K562 (cell line): Measurements from ENCODE around the gene C17orf78. TPM values are rescaled to one million over a fixed set of nuclear protein-coding genes. Genes with fewer than 3 reads are reported as not detected.

Source experiments
- CBX3 ChIP-seq, 2 experiments: IDR thresholded peaks; 1 replicate in 1 of 2; 2 replicates in 1 of 2; pipeline ENCODE4 v1.6.1; 2012; ENCODE audit warnings: inconsistent platforms in 2 of 2, low read length in 2 of 2, borderline replicate concordance in 1 of 2, control low read depth in 1 of 2
- FOXK1 ChIP-seq: sonication (generic); formaldehyde crosslinking; IDR thresholded peaks from 2 replicates; pipeline ENCODE4 v1.8.0; 2022; ENCODE audit warnings: missing genetic modification reagents, mild to moderate bottlenecking, borderline replicate concordance
- L3MBTL2 ChIP-seq: fragments of 450-650 bp; IDR thresholded peaks from 2 replicates; pipeline ENCODE4 v1.6.1; 2016; ENCODE audit warnings: mild to moderate bottlenecking, moderate library complexity
- MECOM ChIP-seq: fragments of 250-450 bp; sonication (Bioruptor Pico); IDR thresholded peaks from 2 replicates; pipeline ENCODE4 v1.8.0; 2022; ENCODE audit warnings: inconsistent platforms
- NRF1 ChIP-seq, 2 experiments: fragments of 450-650 bp; IDR thresholded peaks in 1 of 2; conservative IDR thresholded peaks in 1 of 2; 2 replicates each; pipeline ENCODE4 v1.6.1; 2014; ENCODE audit warnings: mild to moderate bottlenecking in 2 of 2
- PCBP1 ChIP-seq: fragments of 200-400 bp; formaldehyde crosslinking; IDR thresholded peaks from 2 replicates; pipeline ENCODE4 v1.6.1; 2018; ENCODE audit warnings: mild to moderate bottlenecking, low read depth, low read length; ENCODE audit not compliant: poor library complexity, severe bottlenecking
- POU5F1 ChIP-seq: fragments of 150-350 bp; IDR thresholded peaks from 2 replicates; pipeline ENCODE4 v1.6.1; 2014; ENCODE audit warnings: borderline replicate concordance, low read length, low read depth, mild to moderate bottlenecking; ENCODE audit not compliant: partially characterized antibody
- PTRF ChIP-seq: fragments of 450-650 bp; IDR thresholded peaks from 2 replicates; pipeline ENCODE4 v1.6.1; 2016; ENCODE audit warnings: mild to moderate bottlenecking, missing genetic modification characterization, missing compliant biosample characterization
- SLC30A9 ChIP-seq: fragments of 250-450 bp; sonication (Bioruptor Pico); IDR thresholded peaks from 2 replicates; pipeline ENCODE4 v1.8.0; 2022; ENCODE audit warnings: mild to moderate bottlenecking, moderate library complexity
- TCF7 ChIP-seq: sonication (generic); IDR thresholded peaks from 2 replicates; pipeline ENCODE4 v1.6.1; 2016; ENCODE audit warnings: antibody characterized with exemption, borderline replicate concordance
- polyA plus RNA-seq, 8 experiments: library from polyadenylated mRNA; depleted of rRNA in 4 of 8; stranded (reverse) in 5 of 8; unstranded in 3 of 8; fragments of >200 nt; fragmentation: Nextera tagmentation in 2 of 8; fragmentation: Illumina TruSeq in 1 of 8; extraction: Ambion mirVana in 2 of 8; extraction: Trizol in 1 of 8; gene quantifications; 2 replicates each; pipeline versions ENCODE4 v1.2.1 to v1.2.3, GENCODE V29; 2011 to 2014; ENCODE audit warnings: inconsistent platforms in 1 of 8, missing spikeins in 1 of 8
- total RNA-seq, 7 experiments: library from RNA; depleted of rRNA in 6 of 7; stranded (reverse); fragments of >200 nt in 6 of 7; fragmentation: Illumina TruSeq in 2 of 7; extraction: Trizol in 2 of 7; gene quantifications; 2 replicates each; pipeline versions ENCODE4 v1.2.1 to v1.2.3, GENCODE V29; 2011 to 2021; ENCODE audit warnings: low replicate concordance in 1 of 7
- TF ChIP-seq, protein P1 (sequence below), 2 experiments: fragments of 250-450 bp in 1 of 2; fragments of 450-650 bp in 1 of 2; sonication (Bioruptor Pico) in 1 of 2; IDR thresholded peaks; 2 replicates each; pipeline versions ENCODE4 v1.6.1 to v1.8.0; 2016 to 2021; ENCODE audit warnings: mild to moderate bottlenecking in 2 of 2, moderate library complexity in 2 of 2, missing compliant biosample characterization in 1 of 2, missing genetic modification characterization in 1 of 2
- TF ChIP-seq, protein P2 (sequence below), 2 experiments: IDR thresholded peaks; 2 replicates each; pipeline ENCODE4 v1.6.1; 2011; ENCODE audit warnings: borderline replicate concordance in 1 of 2, control low read depth in 1 of 2, low read depth in 1 of 2, low read length in 1 of 2, mild to moderate bottlenecking in 1 of 2, mixed read lengths in 1 of 2, moderate library complexity in 1 of 2; ENCODE audit not compliant: insufficient read depth in 1 of 2, insufficient read length in 1 of 2, poor library complexity in 1 of 2, severe bottlenecking in 1 of 2; ENCODE audit errors: extremely low read depth in 1 of 2
- TF ChIP-seq, protein P3 (sequence below): fragments of 200-800 bp; sonication (Bioruptor generic); IDR thresholded peaks from 2 replicates; pipeline ENCODE4 v1.6.1; 2016; ENCODE audit warnings: missing genetic modification characterization, missing compliant biosample characterization
- TF ChIP-seq, protein P4 (sequence below), 2 experiments: IDR thresholded peaks; 2 replicates each; pipeline ENCODE4 v1.6.1; 2012; ENCODE audit warnings: improper control_type of control experiment in 2 of 2, low read depth in 2 of 2, low read length in 2 of 2, borderline replicate concordance in 1 of 2
- TF ChIP-seq, protein P5 (sequence below): sonication (generic); formaldehyde crosslinking; IDR thresholded peaks from 2 replicates; pipeline ENCODE4 v1.9.0; 2022; ENCODE audit warnings: mild to moderate bottlenecking, missing genetic modification reagents

C17orf78 gene
- total and polyA plus RNA-seq, 9 of the 15 experiments (the other 6 are each of a cell fraction or from before 2014, with no cell fraction given): not detected

DNA sequence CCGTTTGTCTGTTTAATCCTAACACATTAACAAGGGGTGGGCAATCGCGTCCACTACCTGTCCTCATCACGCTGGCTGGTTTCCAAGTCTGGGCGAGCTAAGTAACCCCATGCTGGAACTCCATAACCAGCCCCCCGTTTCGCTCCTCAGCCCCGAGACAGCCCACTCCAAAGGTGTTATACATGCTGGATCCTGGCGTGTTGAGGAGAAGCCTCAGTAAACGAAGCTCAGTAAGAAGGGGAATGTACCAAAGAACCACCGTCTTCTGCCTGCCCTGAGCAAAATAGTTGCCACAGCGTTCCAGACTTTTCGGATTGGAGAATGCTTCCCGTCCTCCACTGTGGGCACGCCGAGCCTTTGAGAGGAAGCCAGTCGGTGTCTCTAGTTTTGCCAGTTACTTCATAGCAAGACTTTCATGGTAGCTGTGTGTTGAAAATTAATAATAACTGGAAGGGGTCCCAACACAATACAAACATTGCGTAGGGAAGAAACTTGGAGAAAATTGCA is 16.1 kb upstream of the C17orf78 start (continued):
- TF ChIP-seq, protein P1, sequence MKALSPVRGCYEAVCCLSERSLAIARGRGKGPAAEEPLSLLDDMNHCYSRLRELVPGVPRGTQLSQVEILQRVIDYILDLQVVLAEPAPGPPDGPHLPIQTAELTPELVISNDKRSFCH (CRISPR knock-in tag; IDR thresholded peaks at IDR 0.05): 0 out of 2 replicates have a peak, but pooled peaks have one; percentile 20
- TF ChIP-seq, protein P1 (tag; IDR thresholded peaks at IDR 0.05): no peak
- TF ChIP-seq TCF7 (no peak), SLC30A9 (no peak), MECOM (peak; percentile 41; the same call in 1 of the 2 replicates), CBX3 (IDR thresholded peaks at IDR 0.05; ENCODE audit: borderline replicate concordance in 1 of 2, low read length in 2 of 2) (peak in 1 of 2 experiments; percentile 44; a peak in 1 of 3 replicates), PTRF (0 out of 2 replicates have a peak, but pooled peaks have one; percentile 22), POU5F1 (no peak), NRF1 (conservative IDR thresholded peaks at IDR 0.05 in 1 of 2, IDR thresholded peaks at IDR 0.05 in 1 of 2) (peak in 1 of 2 experiments; percentile 7; a peak in 1 of 4 replicates), PCBP1 (no peak), FOXK1 (CRISPR knock-in tag) (no peak), L3MBTL2 (peak; percentile 89)
- TF ChIP-seq, protein P2, sequence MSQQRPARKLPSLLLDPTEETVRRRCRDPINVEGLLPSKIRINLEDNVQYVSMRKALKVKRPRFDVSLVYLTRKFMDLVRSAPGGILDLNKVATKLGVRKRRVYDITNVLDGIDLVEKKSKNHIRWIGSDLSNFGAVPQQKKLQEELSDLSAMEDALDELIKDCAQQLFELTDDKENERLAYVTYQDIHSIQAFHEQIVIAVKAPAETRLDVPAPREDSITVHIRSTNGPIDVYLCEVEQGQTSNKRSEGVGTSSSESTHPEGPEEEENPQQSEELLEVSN (IDR thresholded peaks at IDR 0.05; ENCODE audit: borderline replicate concordance in 1 of 2, extremely low read depth in 1 of 2, insufficient read depth in 1 of 2, insufficient read length in 1 of 2, low read depth in 1 of 2, low read length in 1 of 2, poor library complexity in 1 of 2, severe bottlenecking in 1 of 2): peak; percentile 63 to 73
- TF ChIP-seq, protein P3, sequence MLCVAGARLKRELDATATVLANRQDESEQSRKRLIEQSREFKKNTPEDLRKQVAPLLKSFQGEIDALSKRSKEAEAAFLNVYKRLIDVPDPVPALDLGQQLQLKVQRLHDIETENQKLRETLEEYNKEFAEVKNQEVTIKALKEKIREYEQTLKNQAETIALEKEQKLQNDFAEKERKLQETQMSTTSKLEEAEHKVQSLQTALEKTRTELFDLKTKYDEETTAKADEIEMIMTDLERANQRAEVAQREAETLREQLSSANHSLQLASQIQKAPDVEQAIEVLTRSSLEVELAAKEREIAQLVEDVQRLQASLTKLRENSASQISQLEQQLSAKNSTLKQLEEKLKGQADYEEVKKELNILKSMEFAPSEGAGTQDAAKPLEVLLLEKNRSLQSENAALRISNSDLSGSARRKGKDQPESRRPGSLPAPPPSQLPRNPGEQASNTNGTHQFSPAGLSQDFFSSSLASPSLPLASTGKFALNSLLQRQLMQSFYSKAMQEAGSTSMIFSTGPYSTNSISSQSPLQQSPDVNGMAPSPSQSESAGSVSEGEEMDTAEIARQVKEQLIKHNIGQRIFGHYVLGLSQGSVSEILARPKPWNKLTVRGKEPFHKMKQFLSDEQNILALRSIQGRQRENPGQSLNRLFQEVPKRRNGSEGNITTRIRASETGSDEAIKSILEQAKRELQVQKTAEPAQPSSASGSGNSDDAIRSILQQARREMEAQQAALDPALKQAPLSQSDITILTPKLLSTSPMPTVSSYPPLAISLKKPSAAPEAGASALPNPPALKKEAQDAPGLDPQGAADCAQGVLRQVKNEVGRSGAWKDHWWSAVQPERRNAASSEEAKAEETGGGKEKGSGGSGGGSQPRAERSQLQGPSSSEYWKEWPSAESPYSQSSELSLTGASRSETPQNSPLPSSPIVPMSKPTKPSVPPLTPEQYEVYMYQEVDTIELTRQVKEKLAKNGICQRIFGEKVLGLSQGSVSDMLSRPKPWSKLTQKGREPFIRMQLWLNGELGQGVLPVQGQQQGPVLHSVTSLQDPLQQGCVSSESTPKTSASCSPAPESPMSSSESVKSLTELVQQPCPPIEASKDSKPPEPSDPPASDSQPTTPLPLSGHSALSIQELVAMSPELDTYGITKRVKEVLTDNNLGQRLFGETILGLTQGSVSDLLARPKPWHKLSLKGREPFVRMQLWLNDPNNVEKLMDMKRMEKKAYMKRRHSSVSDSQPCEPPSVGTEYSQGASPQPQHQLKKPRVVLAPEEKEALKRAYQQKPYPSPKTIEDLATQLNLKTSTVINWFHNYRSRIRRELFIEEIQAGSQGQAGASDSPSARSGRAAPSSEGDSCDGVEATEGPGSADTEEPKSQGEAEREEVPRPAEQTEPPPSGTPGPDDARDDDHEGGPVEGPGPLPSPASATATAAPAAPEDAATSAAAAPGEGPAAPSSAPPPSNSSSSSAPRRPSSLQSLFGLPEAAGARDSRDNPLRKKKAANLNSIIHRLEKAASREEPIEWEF (CRISPR knock-in tag): 0 out of 2 replicates have a peak, but pooled peaks have one; percentile 13
- TF ChIP-seq, protein P4, sequence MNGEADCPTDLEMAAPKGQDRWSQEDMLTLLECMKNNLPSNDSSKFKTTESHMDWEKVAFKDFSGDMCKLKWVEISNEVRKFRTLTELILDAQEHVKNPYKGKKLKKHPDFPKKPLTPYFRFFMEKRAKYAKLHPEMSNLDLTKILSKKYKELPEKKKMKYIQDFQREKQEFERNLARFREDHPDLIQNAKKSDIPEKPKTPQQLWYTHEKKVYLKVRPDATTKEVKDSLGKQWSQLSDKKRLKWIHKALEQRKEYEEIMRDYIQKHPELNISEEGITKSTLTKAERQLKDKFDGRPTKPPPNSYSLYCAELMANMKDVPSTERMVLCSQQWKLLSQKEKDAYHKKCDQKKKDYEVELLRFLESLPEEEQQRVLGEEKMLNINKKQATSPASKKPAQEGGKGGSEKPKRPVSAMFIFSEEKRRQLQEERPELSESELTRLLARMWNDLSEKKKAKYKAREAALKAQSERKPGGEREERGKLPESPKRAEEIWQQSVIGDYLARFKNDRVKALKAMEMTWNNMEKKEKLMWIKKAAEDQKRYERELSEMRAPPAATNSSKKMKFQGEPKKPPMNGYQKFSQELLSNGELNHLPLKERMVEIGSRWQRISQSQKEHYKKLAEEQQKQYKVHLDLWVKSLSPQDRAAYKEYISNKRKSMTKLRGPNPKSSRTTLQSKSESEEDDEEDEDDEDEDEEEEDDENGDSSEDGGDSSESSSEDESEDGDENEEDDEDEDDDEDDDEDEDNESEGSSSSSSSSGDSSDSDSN (IDR thresholded peaks at IDR 0.05; ENCODE audit: borderline replicate concordance in 1 of 2, low read depth in 2 of 2, low read length in 2 of 2): 0 out of 4 replicates have a peak, but pooled peaks of 1 of the 2 experiments have one; percentile 29
- TF ChIP-seq, protein P5, sequence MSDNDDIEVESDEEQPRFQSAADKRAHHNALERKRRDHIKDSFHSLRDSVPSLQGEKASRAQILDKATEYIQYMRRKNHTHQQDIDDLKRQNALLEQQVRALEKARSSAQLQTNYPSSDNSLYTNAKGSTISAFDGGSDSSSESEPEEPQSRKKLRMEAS (CRISPR knock-in tag): peak; percentile 83
